Stimulated activated CD4-positive, alpha-beta T cell treated with anti-CD3 and anti-CD28 coated beads, Interleukin-12 subunit alpha, Interleukin-12 subunit beta, amount 100 ng/mL, for 48 hours (primary cell): Measurements from ENCODE around the gene NR2F1.

ENCODE experiments used
- DNase-seq, 3 donors: peaks; one replicate each; pipeline ENCODE4 v3.0.0-alpha.2; 2020; ENCODE audit warnings: low read depth in 2 of 3, low spot score in 1 of 3

Gene NR2F1

DNA sequence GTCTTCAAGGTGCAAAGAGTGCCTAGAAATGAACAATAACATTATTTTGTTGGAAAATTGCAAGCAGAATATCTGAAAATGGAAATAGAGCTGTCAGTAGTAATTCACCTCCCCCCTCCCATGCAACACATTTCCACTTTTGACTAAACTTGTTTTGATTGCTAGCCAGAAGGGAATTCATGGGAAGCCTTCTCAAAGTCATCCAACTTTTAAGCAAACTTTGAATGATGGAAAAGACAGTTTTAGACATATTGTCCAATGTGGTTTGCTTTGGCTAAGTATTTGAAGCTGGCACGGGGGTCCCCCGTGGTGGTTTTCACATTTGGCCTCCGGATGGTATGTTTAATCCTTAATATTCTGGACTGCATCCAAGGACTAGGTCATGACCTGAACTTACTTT lies 7.5 kb downstream of the NR2F1 start:
- DNase-seq, result no peak

DNA sequence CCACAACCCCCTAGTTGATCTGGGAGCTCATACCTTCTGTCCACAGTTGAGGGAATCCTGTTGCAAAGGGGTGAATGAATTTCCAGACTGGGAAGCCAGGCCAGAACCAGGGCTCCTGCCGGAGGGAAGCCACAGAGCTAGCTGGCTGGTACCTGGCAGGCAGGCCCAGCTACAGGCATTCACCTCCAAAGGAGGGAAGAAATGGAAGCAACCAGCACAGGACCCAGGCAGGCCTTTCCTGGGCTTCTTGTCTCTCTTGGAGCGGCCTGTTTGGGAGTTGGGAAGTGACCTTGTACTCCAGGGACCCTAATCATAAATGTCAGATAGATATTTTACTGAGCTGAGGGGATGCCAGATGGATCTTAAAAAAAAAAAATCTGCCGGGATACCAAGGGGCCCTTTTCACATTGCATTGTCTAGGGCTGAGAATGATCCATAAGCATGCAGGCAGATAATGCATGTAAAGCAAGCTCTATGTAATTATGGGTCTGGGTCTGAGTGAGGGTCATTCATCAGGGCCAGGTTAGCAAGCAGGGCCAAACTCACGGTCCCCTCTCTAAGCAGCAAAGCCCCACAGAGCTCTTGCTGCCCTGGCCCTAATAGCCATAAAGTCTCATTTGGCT lies 8.4 kb downstream of the NR2F1 start:
- DNase-seq, result no peak

DNA sequence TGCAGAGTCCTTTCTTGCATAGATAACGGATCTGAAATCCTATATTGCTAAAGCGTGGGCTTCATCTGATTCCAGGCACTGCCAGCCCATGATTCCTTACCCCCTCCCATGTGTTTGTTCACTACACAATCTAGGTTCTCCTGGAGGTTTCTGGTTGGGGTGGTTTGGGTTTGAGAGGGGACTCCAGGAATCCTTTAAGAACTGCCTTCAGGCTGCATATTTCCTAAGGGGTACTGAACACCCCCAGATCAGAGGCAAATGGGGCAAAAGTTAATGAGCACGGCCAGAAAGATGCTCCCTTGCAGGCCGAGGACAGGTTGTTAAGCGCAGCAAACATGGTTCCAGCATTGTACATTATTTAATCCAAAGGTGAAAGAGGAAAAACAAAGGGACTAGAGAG lies 9.9 kb downstream of the NR2F1 start:
- no peak for DNase-seq

DNA sequence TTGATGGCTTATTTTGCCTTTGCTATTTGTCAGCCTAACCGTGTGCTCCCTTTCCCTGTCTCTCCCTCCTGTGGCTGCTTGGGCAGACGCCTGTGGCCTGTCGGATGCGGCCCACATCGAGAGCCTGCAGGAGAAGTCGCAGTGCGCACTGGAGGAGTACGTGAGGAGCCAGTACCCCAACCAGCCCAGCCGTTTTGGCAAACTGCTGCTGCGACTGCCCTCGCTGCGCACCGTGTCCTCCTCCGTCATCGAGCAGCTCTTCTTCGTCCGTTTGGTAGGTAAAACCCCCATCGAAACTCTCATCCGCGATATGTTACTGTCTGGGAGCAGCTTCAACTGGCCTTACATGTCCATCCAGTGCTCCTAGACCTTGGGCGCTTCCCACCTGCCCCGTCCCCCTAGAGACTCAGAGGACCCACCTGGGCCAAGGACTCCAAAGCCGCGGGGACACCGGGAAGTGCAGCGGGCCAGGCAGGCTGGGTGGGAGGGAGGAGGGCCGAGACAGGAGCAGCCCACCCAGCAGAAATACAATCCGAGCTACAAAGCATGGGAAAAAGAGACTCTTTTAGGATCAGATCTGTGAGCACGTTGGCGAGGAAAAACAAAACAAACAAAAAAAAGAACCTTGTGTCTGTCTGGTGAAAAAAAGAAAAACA lies 10.6 kb downstream of the NR2F1 start:
- DNase-seq, result no peak

DNA sequence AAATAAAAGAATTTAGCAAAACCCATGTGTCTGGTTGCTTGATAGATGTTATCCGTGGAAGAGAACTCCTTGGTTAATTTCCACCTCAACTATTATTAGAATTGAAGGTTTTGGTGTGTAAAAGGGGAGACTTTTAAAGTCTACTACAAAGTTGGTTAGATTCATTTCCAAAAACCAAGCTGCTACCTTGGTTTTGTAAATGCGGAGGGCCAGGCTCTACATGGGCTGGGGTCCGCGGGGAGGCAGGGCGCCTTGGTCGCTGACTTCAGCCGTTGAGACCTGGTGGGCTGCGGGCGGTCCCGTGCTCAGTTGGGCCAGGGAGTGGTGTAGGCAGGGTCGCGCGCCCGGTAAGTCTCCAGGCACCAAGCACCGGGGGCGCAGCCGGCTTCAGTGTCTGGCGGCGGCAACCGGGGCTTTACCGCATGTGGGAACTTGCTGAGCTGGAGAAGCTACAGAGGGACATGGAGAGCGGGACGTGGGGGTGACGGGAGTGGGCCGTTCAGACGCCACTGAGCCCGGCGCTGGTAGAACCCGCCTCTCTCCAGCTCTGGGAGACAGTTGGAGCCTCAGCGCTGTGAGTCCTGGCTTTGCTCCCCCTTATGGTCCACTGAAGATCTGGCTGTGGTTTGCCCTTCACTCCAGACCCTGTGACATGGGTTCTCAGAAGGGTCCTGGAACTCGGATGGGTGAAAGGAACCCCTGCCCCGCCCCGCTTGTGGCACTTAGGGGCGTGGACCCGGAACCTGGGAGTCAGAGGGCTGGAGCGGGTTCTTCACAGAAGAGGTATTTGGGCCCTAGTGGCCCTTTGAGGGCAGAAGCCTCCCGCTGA lies 11.8 kb downstream of the NR2F1 start:
- no peak for DNase-seq

DNA sequence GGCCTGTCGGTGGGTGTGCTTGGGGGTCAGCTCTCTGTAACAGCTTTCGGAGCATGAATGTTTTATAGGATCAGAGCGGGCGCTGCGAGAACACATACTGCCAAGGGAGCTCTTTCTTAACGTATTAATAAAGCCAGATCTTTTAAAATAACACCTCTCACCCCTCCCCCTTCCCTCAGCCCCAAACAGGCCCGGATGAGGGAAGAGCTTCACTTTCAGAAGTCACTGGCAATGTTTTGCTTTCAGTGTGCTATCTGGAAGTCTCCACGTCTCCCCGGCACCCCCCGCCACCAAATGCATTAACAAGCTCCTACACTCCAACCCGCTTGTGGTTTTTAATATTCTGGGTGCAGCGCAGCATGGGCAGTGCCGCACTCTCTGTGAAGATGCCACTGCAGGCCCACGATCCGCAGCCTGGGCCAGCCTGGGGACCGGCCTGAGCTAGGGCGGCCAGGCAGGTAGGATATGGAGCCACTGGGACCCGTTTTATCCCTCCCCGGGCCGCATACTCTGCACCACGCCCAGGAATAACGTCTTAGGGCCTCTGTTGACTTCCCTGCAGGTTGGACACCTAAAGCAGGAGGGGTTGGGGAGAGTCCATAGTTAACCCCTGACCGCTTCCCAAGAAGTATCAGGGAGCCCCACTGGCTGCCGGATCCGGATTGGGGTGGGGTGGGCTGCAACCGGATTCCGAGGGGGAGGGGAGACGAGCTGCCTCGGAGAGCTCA lies 12.6 kb downstream of the NR2F1 start:
- DNase-seq, result no peak

DNA sequence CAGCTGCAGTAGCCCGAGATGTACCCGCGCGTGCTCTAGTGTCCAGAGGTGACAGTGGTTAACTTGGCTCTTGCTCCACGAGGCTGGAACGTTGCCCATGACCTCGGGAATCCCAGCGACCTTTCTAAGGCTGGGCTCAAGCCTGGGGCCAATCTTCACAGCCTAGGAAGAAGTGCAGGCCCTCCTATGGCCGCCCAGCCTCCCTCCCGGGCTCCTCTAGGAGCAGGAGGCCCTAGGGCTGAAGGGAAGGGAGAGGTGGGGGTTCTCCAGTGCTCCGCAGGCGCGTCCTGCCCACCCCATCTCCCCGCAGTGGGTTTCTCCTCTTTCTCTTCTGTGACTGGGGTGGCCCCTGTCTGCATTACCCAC lies 13.3 kb downstream of the NR2F1 start:
- DNase-seq, result no peak

DNA sequence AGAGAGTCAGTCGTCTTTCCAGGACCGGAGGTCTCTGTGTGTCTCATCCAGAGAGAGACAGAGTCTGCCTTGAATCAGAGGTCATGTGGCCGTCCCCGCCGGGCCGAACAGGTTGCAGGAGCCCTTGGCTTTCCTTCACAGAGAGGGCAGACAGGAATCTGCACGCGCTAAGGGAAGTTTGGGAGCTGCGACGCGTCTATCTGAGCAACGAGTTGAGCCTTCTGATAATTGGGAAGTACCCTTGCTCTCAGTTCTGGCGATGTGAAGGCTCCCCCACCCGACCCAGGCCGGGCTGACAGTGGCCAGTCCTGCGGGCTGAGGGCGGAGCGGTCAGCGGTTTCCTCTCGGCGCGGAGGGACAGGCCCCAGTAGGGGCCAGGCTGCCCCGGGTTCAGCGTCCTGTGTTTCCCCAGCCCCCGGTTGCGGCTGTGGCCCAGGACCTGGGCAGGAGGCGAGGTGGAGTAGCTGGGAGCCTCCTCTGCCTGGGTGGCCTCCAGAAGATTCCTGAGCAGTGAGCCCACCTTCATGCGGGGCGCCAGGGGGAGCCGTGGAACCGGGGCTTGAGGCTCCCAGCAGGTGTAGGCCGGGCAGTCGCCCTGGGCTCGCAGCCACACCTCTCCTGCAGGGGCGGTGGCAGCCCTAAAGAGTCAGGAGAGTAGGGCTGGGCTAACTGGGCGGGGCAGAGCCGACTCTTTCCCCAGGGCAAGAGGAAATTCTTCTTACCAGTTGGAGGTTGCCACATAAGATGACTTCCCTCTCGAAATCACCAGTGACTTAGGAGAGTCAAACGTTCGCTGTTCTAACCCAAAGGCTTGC lies 13.9 kb downstream of the NR2F1 start:
- no peak for DNase-seq

DNA sequence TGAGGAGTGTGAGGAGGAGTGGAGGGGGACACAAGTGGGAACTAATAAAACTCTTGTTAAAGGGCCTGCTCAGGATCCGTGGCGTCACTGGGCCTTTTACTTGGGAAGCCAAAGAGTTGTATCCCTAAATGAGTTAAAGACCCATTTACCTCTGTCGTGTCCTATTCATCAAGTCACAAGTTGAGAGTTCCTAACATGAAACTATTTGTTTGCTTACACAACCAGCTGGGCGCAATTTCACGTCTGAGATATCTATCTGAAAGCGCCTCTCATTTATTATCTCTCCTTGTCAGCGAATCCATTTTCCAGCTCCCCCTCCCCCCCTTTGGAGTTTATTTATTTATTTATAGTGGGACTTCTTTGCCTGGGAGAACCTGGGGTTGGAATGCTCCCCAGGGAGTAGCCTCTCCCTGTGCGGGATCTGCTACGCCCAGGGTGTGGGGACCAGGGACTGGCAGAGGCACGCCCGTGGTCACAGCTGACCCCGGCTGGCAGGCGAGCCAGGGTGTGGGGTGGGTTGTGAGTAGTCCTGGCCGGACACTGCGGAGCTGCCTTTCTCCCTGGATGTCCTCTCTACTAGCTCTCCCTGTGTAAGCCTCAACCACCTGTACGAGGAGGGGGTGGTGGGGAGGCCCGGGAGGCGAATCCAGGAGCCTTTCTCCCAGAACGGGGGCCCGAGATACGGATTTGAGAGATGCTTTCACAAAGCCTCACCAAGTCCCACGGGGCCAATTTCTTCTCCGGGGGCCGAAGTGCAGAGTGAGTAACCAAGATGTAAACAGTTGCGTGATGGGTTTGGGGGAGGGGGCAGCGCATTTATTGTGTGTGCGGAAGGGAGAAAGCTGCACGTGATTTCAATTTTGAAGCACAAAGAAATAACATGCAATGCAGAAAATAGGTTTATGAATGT lies 15.3 kb downstream of the NR2F1 start:
- DNase-seq, result no peak

DNA sequence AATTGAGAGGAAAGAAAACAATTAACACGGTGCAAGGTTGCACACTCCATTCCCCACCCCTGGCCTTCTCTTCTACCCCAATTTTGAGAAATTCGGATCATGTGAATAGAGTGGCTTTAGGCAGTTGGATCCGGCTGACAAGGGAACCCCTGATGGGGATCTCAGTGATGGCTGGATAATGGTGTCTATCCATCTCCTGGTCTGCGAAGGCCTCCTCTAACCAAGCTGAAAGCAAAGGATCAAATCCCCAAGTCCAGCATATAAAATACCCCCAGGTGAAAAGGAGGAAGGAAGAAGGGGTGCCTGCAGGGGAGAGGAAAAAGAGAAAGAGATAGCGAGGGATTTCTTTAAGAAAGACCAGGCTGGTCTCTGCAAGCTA lies 16.0 kb downstream of the NR2F1 start:
- no peak for DNase-seq

DNA sequence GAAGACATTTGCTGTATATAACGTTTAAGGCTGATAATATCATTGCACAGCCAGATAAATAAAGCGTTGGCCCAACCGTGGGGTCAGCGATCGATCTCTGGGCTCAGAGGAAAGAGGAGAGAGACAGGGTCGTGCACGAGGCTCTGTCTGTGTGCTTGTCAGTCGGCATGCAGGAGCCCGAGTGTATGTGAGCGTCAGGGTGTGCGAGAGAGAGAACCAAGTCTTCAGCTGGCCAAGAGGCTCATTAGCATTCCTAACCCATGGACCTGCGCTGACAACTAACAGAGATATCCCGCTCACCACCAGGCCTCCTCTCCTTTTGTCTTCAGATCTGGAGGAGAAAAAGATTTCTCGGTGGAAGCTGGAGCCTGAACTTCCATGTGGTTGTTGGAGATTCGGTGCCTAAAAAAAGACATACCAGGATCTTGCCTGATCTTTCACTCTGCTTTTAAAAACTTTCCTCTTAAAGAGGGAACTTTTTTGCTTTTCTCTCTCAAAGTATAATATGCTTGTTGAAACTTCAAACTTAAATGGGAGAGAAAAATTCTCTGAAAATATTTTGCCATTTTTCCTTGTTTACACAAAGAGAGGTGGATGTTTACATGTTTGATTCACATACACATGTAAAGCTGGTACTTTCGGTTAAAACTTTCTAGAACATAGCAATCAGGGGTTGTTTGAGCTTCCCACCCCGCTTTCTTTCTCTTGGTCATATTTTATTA lies 16.5 kb downstream of the NR2F1 start:
- DNase-seq, result no peak

DNA sequence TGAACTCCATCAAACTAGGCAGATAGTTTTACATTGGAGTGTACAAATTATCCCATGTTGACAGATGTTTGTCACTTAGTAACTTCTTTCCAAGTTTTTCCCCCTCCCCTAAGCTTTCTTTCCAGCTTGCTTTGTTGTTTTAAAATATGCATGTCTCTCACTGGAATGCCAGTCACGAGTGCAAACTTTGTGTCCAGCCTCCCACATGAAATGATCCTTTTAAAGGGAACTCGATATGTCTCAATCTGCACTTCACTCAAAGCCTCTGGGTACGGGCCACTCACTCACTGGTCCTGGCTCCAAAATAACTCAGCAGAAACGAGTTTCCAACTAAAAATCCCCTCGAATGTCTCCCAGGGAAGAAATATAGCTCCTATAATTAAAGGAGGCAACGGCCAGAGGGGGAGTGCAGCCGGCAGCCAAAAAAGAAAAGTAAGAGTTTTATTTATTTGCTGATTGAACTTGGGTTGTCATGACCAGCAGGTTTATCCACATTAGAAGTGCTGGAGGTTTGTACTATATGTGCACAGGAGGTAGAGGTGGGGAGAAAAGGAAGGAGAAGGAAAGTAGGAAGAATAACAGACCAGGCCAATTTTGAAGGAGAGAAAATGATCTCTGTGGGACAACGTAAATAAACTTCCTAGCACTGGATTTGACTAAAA lies 17.5 kb downstream of the NR2F1 start:
- no peak for DNase-seq

DNA sequence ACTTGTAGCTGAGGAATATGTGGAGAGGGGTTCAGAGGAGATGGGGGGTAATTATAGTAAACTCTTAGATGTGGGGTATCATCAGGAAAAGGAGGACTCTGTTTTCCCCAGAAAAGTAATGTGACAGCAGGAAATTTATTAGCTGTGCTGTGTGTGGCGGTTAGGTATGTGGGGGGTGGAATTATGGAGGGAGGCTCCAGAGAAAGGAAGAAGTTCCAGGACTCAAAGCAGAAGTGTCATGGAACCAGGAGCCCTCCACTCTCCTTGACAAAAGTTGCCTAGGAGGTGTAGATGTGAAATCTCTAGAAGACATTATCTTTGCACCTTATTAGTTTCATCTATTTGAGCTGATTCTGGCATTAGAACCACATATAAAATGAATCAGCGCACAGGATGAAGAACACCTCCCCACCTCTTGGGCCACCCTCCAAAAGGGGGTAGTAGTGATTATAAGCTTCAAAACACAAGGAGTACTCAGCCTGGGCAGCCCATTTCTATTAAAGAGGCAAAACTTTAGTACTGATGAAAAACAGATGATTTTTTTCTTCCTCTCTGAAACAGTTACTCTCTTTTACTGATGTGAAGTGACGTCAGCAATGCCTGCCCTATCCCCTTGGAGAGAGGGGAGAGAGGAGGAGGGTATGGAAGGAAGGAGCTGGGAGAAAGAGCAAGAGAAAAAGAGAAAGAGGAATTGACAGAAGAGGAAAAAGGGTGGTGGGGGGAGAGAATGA lies 18.2 kb downstream of the NR2F1 start:
- DNase-seq, result no peak

DNA sequence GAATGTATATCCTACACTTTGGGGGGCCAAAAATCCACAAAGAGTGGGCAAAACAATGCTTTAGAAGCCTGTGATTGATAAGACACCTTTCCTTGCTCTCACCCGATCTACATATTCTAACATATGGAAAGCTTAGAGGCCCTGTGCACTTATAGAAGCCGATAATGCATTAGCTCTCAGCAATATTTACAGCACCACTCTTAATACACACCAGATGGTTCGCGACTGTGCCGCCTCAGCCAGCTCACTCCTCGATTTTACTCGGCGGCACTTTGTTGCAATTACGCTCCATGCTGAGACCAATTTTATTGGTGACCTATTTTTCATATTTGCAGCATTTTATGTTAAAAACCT lies 18.8 kb downstream of the NR2F1 start:
- DNase-seq, result no peak

DNA sequence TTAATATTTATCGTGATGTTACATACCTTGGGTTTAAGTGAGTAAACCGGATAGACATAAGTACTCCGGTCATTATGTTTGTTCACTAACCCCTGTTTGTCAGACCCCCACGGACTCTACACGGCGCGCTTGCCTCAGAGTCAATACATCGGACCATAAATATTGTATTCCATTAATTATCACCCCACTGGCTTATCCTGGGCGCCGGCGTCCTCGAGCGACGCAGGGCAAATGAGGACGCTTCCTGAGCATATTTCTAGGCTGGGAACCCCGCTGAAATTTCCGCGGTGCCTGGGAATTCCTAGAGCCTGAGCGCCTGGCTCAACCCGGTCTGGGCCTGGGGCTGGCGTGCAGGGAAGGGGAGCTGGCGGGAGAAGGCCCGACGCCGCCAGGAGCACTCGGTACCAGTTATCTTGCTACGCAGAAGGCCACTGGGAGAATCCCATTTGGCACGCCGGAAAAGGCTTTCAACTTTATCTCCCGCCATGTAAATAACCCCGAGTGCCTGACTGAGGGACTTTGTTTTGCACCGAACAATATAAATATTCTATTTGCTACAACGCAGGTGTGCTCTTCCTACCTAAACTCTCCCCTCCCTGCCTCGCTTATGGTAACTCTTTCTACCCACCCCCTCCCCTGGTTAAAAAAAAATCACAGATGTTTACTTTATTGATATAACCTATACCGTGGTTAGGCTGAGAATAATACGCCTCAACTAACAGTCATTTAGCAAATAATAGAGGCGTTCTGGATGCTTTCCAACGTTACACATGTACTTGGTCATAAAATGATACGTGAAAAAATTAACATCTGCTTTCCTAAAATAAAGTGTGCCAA lies 19.4 kb downstream of the NR2F1 start:
- no peak for DNase-seq

DNA sequence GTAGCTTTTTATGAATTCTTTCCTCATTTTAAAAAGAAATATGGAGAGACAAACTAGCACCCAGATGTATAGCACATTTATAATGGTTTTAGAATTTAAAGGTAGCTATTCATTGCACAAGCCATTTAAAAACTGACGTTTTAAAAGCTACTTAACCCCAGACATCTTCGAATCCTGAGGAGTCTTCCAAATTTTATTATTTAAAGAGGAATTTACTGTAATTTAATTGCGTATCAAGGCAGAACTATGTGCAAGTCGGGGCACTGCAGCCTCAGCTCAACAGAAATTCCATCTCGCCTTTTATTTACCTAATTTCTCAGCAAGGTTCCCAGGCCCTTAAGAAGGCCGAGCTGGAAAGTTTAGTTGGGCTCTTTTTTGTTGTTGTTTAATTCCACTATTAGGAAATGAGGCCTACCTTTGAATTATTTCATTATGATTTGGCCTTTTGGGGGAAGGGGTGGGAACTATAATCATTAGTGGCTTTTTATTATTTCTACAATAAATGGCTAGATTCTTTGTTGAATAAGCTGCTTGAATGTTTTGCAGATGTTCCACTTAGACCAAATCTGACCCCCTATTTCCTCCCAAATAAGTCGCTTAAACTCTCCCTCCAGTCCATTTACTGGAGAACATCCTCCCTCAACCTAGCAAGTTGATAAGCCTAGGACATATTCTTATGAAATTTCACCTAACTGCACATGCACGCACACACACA lies 20.2 kb downstream of the NR2F1 start:
- DNase-seq, result no peak
